Prostate gland (tissue), 2 donors: Measurements from ENCODE around the gene ASAP3.

Source experiments
- POLR2A ChIP-seq: fragments of 450-650 bp; IDR thresholded peaks from one replicate; pipeline ENCODE4 v1.6.1; 2016; ENCODE audit warnings: antibody characterized with exemption, mild to moderate bottlenecking
- POLR2AphosphoS5 ChIP-seq: sonication (generic); formaldehyde crosslinking; IDR thresholded peaks from one replicate; pipeline ENCODE4 v1.6.1; 2017; ENCODE audit warnings: antibody characterized with exemption
- TF ChIP-seq, protein P1 (sequence below), 4 experiments: fragments of 200-600 bp in 2 of 4; fragments of 450-650 bp in 2 of 4; sonication (generic) in 2 of 4; IDR thresholded peaks; 1 replicate in 3 of 4; 2 replicates in 1 of 4; pipeline ENCODE4 v1.5.1; 2016 to 2019; ENCODE audit warnings: antibody characterized with exemption in 4 of 4, mild to moderate bottlenecking in 2 of 4, moderate library complexity in 2 of 4

GRCh38 chr1:23473037-23473800, 10.8 kb downstream of the ASAP3 start:
- TF ChIP-seq, protein P1, sequence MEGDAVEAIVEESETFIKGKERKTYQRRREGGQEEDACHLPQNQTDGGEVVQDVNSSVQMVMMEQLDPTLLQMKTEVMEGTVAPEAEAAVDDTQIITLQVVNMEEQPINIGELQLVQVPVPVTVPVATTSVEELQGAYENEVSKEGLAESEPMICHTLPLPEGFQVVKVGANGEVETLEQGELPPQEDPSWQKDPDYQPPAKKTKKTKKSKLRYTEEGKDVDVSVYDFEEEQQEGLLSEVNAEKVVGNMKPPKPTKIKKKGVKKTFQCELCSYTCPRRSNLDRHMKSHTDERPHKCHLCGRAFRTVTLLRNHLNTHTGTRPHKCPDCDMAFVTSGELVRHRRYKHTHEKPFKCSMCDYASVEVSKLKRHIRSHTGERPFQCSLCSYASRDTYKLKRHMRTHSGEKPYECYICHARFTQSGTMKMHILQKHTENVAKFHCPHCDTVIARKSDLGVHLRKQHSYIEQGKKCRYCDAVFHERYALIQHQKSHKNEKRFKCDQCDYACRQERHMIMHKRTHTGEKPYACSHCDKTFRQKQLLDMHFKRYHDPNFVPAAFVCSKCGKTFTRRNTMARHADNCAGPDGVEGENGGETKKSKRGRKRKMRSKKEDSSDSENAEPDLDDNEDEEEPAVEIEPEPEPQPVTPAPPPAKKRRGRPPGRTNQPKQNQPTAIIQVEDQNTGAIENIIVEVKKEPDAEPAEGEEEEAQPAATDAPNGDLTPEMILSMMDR (IDR thresholded peaks at IDR 0.05): no peak
- no peak for TF ChIP-seq POLR2AphosphoS5
- TF ChIP-seq POLR2A: no peak
